SKM-1 (cell line): ENCODE results near the gene MEF2C.

Experiments used
- DNase-seq: peaks from one replicate; lab custom pipeline; 2025; ENCODE audit not compliant: unreplicated experiment; lab: John Stamatoyannopoulos, UW

The MEF2C gene

GRCh38 chr5:88888848-88889188, 5.8 kb upstream of the MEF2C start:
- DNase-seq, result no peak

DNA sequence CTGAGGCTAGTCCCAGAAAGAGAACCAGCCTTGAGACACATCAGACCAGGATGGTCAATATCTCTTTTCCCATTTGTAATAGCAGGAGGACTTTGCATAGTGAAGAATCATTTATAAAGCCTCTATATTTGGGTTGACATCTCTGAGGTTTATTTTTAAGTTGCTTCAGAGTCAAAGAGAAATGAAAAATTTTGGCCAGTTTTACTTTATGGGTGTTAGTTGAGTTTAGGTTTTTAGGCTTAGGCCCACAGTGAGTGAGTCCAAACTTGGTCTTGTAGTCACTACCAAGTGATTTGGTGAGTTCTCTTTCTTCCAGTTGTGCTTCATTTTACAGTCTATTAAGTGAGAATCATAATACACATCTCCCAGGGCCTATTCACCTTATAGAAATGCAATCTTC, 5.3 kb upstream of the MEF2C start:
- DNase-seq, result no peak

DNA sequence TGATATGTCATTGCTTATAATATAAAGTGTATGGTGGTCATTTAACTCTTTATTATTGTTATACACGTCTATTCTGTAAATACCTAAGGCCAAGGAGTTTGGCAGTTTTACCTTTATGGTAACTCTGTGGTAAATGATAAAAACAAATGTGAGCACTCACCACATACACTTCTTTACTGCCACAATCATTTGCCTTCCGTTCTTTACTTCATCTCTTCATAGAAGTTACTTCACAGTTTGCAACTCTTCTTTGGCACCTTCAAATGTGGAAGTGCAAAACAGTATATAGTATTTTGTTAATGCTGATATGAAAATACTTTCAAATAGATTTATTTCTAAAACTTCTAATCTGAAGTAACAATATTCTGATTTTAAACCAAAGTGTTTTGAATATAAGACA, 4.4 kb upstream of the MEF2C start:
- DNase-seq, result no peak

- no peak for DNase-seq
These were observed 3.9 kb upstream of the MEF2C start for GRCh38 chr5:88886746-88887341.

DNA sequence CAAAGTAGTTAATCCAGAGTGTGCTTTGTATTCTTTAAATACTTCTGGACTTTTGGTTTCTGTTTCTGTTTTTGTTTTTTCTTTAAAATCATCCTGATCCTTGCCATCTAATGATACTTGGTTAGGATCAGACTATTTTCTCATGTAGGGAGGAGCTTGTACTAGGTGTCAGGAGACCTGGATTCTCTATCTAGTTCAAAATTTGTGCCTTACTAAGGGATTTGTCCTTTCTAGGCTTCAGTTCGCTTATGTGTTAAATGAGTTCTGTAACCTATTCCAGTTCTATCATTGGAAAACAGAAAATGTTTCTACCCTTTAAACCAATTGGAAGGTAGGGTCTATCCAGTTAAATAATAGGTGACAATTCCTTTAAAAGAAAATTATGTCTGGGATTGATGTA, 3.3 kb upstream of the MEF2C start:
- no peak for DNase-seq

GRCh38 chr5:88885002-88885401, 2.0 kb upstream of the MEF2C start:
- no peak for DNase-seq

DNA sequence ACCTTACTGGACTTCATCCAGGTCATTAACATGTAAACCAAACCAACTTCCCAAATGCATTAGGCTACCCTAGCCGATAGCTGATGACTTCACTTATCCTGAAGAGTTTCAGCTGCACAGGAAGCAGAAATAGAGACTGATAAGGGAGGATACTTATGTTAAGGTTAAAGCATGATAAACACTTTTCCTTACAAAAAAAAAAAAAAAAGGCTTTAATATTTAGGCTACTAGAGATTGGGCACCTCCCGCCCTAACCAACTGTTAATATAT, 1.6 kb upstream of the MEF2C start:
- no peak for DNase-seq

GRCh38 chr5:88883836-88884607, 1.0 kb upstream of the MEF2C start:
- DNase-seq, result peak; percentile 60

DNA sequence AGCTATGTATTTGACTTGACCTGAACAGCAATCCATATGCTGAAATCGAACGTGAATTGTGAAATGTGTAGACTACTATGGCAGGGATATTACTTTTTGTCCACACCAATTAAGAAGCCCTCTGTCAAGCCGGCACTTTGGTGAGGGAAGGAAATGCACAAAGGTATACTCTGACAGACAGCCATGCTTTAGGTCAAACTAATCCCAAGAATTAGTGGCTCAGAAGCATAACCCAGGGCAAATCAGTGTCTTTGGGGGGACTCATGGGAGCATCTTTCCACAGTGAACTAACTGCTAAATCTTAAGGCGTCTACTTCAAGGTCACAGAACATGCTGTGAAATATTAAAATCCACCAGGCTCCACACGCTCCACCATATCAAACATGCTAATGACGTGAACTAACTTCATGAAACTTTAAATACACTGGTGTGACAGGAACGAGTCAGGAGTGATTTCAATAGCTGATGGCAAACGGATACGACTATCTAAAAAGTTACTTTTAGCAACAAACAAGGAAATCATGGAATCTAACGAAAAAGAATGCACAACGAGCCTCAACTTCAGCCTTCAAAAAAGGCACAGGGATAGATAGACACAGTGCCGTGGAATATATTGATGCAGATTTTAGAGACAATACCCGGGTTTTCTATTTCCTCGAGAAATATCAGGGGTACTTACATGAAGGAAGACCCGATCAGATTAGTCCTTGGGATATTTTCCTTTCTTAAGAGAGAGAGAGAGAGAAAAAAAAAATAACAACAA, 527 bp downstream of the MEF2C start:
- DNase-seq, result no peak

GRCh38 chr5:88881571-88881971, 1.4 kb downstream of the MEF2C start:
- no peak for DNase-seq

- no peak for DNase-seq
These were observed 2.8 kb downstream of the MEF2C start for GRCh38 chr5:88880201-88880600.

DNA sequence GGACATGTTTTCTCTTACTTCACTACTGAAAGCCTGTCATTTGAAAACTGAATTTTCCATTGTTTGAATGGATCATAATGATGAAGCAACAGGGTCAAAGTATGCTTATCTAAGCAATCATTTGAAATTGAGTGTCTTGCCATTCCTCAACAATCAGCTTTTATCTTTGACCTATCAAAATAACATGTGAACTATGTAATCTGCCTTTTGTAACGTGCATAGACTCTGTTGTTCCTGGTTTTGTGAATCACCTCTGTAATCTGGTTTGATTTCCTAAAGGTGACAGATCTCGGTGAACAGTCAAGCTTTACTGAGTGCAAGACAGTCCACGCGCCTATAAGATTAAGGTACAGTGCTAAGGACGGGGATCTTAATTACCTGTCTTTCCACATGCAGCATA, 3.3 kb downstream of the MEF2C start:
- no peak for DNase-seq

DNA sequence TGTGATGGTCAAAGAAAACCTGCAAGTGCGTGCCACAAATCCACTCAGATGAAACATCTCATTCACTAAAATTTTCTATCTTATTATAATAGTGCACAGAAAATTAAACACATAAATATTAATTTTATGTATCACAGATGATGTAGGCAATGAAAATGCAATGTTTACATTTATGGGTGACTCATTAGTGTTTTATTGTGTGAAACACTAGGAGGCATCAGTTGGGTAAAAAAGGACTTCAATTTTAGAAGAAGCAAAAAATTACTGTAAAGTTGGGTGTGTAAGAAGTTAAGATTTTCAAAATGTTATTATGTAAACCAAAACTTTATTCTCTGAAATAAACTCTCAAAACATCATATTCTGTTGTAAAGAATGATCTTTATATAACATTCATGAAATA, 4.0 kb downstream of the MEF2C start:
- DNase-seq, result no peak

GRCh38 chr5:88877826-88878225, 5.2 kb downstream of the MEF2C start:
- DNase-seq, result no peak

GRCh38 chr5:88876714-88877113, 6.3 kb downstream of the MEF2C start:
- no peak for DNase-seq

- DNase-seq, result no peak
These were observed 7.4 kb downstream of the MEF2C start for GRCh38 chr5:88875341-88876234.

- no peak for DNase-seq
These were observed 9.5 kb downstream of the MEF2C start for GRCh38 chr5:88873447-88873846.

DNA sequence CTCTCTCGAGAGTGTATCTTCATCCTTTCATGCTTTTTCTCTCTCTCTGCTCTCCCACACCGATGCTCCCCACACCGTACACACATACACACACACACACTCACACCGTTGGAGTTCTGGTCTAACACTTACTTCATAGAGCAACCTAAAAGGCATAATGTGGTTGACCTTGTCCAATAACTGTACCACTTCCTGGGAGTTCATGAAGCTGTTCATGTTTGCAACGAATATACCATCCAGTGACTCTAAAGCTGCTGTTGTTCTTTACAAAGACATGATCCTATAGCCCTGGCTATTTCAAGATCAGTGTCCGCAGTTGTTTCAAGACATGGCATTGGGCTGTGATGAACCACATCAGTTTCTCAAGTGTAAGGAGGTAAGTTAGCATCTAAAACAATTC, 10.0 kb downstream of the MEF2C start:
- DNase-seq, result no peak

DNA sequence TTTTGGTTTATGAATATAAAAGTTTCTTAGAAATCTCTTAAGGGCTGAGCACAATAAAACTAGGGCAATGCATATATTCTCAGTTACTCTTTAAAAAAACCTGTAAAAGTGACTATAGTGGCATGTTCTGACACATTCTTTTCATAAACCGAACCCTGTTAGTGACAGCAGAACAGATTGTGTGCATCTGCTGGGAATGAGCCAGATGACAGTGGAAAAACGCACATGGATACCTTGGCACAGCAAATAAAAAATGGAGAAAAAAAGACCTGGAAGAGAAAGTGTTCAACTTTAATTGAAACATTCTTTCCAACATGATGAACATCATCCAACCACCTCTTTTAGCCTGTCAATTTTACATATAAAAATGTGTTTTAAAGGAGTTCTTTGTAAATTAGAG, 12.7 kb downstream of the MEF2C start:
- no peak for DNase-seq

DNA sequence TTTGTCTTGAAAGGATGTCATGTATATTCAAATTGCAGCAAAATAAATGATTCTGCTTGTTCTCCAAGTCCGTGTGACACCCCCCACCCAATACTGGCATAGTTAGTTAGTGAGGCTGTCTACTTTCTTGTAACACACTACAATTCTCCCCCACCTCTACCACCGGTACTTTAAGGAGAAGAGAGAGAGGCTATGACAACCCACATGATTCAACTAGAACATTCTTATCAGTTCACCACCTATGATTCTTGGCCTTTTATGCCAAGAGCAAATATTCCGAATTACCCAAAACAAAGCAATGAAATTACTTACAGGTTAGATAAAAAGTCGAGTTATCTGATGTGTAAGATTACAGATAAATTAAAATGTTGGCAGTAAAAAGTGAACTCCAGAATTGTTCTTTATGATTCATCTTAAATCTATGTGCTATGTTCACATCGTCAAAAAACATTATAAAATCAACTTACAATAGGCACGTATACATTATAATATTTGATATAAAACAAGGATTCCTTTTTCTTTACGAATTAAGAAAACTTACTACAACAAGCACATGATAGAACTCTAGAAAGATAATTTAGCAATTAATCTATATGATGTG, 14.4 kb downstream of the MEF2C start:
- DNase-seq, result no peak

GRCh38 chr5:88867638-88868037, 15.3 kb downstream of the MEF2C start:
- no peak for DNase-seq
